K562 (cell line): ENCODE data around the gene TMEM273. TPM values are rescaled to one million over a fixed set of nuclear protein-coding genes. Genes with fewer than 3 reads are reported as not detected.
A peak's percentile ranks its signal among the peaks of the same experiment; 100 is the strongest.

Experiments used
- ATAC-seq: fragments of 200-7000 bp; cut with Tn5 transposase; 3 replicates; pipeline ENCODE4 v1.9.1; 2020; ENCODE audit warnings: moderate library complexity
- BruUV-seq: library from RNA; stranded (reverse); fragments of 400-500 nt; replicated peaks from 2 replicates; lab custom pipeline; 2021; lab: Mats Ljungman, UMichigan
- CTCF ChIA-PET: fragments of 300-600 bp; formaldehyde crosslinking; extraction: SDS; loops from one replicate; lab custom pipeline; 2021; ENCODE audit warnings: low intra/inter-chr PET ratio; lab: Yijun Ruan, JAX
- POLR2A ChIA-PET: fragments of 300-600, 350-650 bp; sonication (Branson Sonifier 250); formaldehyde crosslinking; extraction: SDS; loops from one replicate; lab custom pipeline; 2021; ENCODE audit warnings: antibody characterized with exemption, inconsistent platforms; lab: Yijun Ruan, JAX
- DNase-seq, 4 experiments: peaks; one replicate each; pipeline versions ENCODE4 v3.0.0 to v3.0.0-alpha.2; 2011 to 2018; ENCODE audit warnings: low spot score in 3 of 4, mixed read lengths in 3 of 4; ENCODE audit errors: extremely low read depth in 1 of 4
- FAIRE-seq: peaks from 2 replicates; lab custom pipeline; 2011; peaks lifted over from hg19 to GRCh38; lab: Jason Lieb, UNC
- H2AFZ ChIP-seq: 2 replicates; pipeline ENCODE4 v1.6.0; 2011; ENCODE audit warnings: low read depth, low read length, control low read depth, inconsistent platforms
- H3K27ac ChIP-seq: fragments of 200-600 bp; 3 replicates; pipeline ENCODE4 v1.8.0; 2011; ENCODE audit warnings: low read depth, mild to moderate bottlenecking, control low read depth, inconsistent platforms, low read length, moderate library complexity, mixed read lengths; ENCODE audit errors: extremely low read depth
- H3K27me3 ChIP-seq, 2 experiments: fragments of 300-600 bp in 1 of 2; 2 replicates in 1 of 2; 3 replicates in 1 of 2; pipeline versions ENCODE4 v1.6.0 to v1.8.0; 2011; ENCODE audit warnings: inconsistent platforms in 2 of 2, low read length in 2 of 2, mild to moderate bottlenecking in 1 of 2, mixed read lengths in 1 of 2, moderate library complexity in 1 of 2; ENCODE audit not compliant: control insufficient read depth in 2 of 2, insufficient read depth in 2 of 2
- H3K36me3 ChIP-seq: fragments of 300-600 bp; 3 replicates; pipeline ENCODE4 v1.8.0; 2011; ENCODE audit warnings: mild to moderate bottlenecking, low read length, inconsistent platforms; ENCODE audit not compliant: control insufficient read depth, insufficient read depth
- H3K4me1 ChIP-seq, 2 experiments: fragments of 200-600 bp in 1 of 2; replicated peaks in 1 of 2; 2 replicates in 1 of 2; 3 replicates in 1 of 2; pipeline versions ENCODE4 v1.5.1 to v1.8.0; 2011; ENCODE audit warnings: inconsistent platforms in 2 of 2, low read length in 2 of 2, mild to moderate bottlenecking in 1 of 2, mixed read lengths in 1 of 2, moderate library complexity in 1 of 2; ENCODE audit not compliant: control insufficient read depth in 2 of 2, insufficient read depth in 2 of 2
- H3K4me2 ChIP-seq: 2 replicates; pipeline ENCODE4 v1.6.1; 2011; ENCODE audit warnings: low read length, control low read depth, inconsistent platforms, mixed read lengths; ENCODE audit not compliant: insufficient read depth
- H3K4me3 ChIP-seq: fragments of 200-600 bp; sonication (generic), shearing (Covaris generic); 2 replicates; pipeline ENCODE4 v1.5.1; 2016; ENCODE audit warnings: control low read depth, inconsistent platforms
- H3K79me2 ChIP-seq: fragments of 200-600 bp; 3 replicates; pipeline ENCODE4 v1.8.0; 2011; ENCODE audit warnings: low read length, inconsistent platforms; ENCODE audit not compliant: control insufficient read depth, insufficient read depth
- H3K9ac ChIP-seq, 2 experiments: 2 replicates each; pipeline versions ENCODE4 v1.6.0 to v1.6.1; 2011; ENCODE audit warnings: low read depth in 2 of 2, low read length in 2 of 2, control low read depth in 1 of 2, inconsistent platforms in 1 of 2, mild to moderate bottlenecking in 1 of 2, mixed read lengths in 1 of 2; ENCODE audit not compliant: insufficient read depth in 1 of 2
- H3K9me1 ChIP-seq: one replicate; pipeline ENCODE4 v1.6.0; 2011; ENCODE audit warnings: inconsistent platforms, mild to moderate bottlenecking, low read length, moderate library complexity; ENCODE audit not compliant: control insufficient read depth, insufficient read depth
- H3K9me3 ChIP-seq: replicated peaks from 2 replicates; pipeline ENCODE4 v1.5.1; 2011; ENCODE audit warnings: low read depth, low read length, inconsistent platforms; ENCODE audit not compliant: control insufficient read depth, insufficient read depth
- H4K20me1 ChIP-seq: replicated peaks from 2 replicates; pipeline ENCODE4 v1.6.1; 2011; ENCODE audit warnings: low read length, inconsistent platforms, mixed read lengths; ENCODE audit not compliant: control insufficient read depth, insufficient read depth
- ARHGAP35 ChIP-seq: fragments of 450-650 bp; IDR thresholded peaks from 2 replicates; pipeline ENCODE4 v1.6.1; 2018; ENCODE audit not compliant: partially characterized antibody
- CTBP1 ChIP-seq: fragments of 450-650 bp; IDR thresholded peaks from 2 replicates; pipeline ENCODE4 v1.6.1; 2016; ENCODE audit warnings: borderline replicate concordance
- EGR1 ChIP-seq: fragments of 450-650 bp; conservative IDR thresholded peaks from 2 replicates; pipeline ENCODE4 v1.6.1; 2017; ENCODE audit warnings: mild to moderate bottlenecking
- FOXA1 ChIP-seq: fragments of 450-650 bp; IDR thresholded peaks from 2 replicates; pipeline ENCODE4 v1.6.1; 2016; ENCODE audit warnings: mild to moderate bottlenecking, borderline replicate concordance
- MBD2 ChIP-seq: sonication (generic); IDR thresholded peaks from 2 replicates; pipeline ENCODE4 v1.6.1; 2016; ENCODE audit warnings: low read depth, borderline replicate concordance
- MCM3 ChIP-seq: fragments of 450-650 bp; IDR thresholded peaks from 2 replicates; pipeline ENCODE4 v1.6.1; 2016
- NFATC3 ChIP-seq: fragments of 450-650 bp; IDR thresholded peaks from 2 replicates; pipeline ENCODE4 v1.6.1; 2017; ENCODE audit warnings: mild to moderate bottlenecking
- STAT6 ChIP-seq: sonication (generic); formaldehyde crosslinking; IDR thresholded peaks from 2 replicates; pipeline ENCODE4 v1.8.1; 2023; ENCODE audit warnings: mild to moderate bottlenecking, missing genetic modification reagents
- XRCC5 ChIP-seq: fragments of 200-400 bp; formaldehyde crosslinking; IDR thresholded peaks from 2 replicates; pipeline ENCODE4 v1.6.1; 2017; ENCODE audit warnings: low read depth, mild to moderate bottlenecking, low read length
- ZBTB12 ChIP-seq: fragments of 250-450 bp; sonication (Bioruptor Pico); IDR thresholded peaks from 2 replicates; pipeline ENCODE4 v1.4.0; 2020
- ZNF174 ChIP-seq: fragments of 250-450 bp; sonication (Bioruptor Pico); IDR thresholded peaks from 2 replicates; pipeline ENCODE4 v1.4.0; 2020; ENCODE audit warnings: mild to moderate bottlenecking
- ZNF586 ChIP-seq: fragments of 450-650 bp; formaldehyde crosslinking; conservative IDR thresholded peaks from 2 replicates; pipeline ENCODE4 v1.4.0; 2020; ENCODE audit warnings: mild to moderate bottlenecking, moderate library complexity
- ZNF785 ChIP-seq: fragments of 250-450 bp; sonication (Bioruptor Pico); IDR thresholded peaks from 2 replicates; pipeline ENCODE4 v1.4.0; 2020; ENCODE audit warnings: mild to moderate bottlenecking
- ZSCAN32 ChIP-seq: fragments of 450-650 bp; formaldehyde crosslinking; IDR thresholded peaks from 2 replicates; pipeline ENCODE4 v1.4.0; 2020; ENCODE audit warnings: mild to moderate bottlenecking, moderate library complexity
- WGBS: fragments of 100-300 bp; shearing (Covaris generic); methylation state at CpG from one replicate; pipeline ENCODE4 v1.1.6; 2016; ENCODE audit warnings: low coverage, mixed read lengths; ENCODE audit not compliant: insufficient coverage; ENCODE audit errors: missing lambda C conversion rate; 5-methylcytosine and 5-hydroxymethylcytosine counted together
- in situ Hi-C: fragments of 300-500 bp; cut with MboI; formaldehyde crosslinking; loops from 4 replicates; pipeline ENCODE4 v1.15.0; 2018; ENCODE audit warnings: inconsistent platforms, mixed read lengths
- intact Hi-C: fragments of 100-400 bp; cut with micrococcal nuclease; formaldehyde crosslinking; loops from 2 replicates; pipeline ENCODE4 v1.14.2; 2022
- polyA plus RNA-seq, 8 experiments: library from polyadenylated mRNA; depleted of rRNA in 4 of 8; stranded (reverse) in 5 of 8; unstranded in 3 of 8; fragments of >200 nt; fragmentation: Nextera tagmentation in 2 of 8; fragmentation: Illumina TruSeq in 1 of 8; extraction: Ambion mirVana in 2 of 8; extraction: Trizol in 1 of 8; gene quantifications; 2 replicates each; pipeline versions ENCODE4 v1.2.1 to v1.2.3, GENCODE V29; 2011 to 2014; ENCODE audit warnings: inconsistent platforms in 1 of 8, missing spikeins in 1 of 8
- total RNA-seq, 7 experiments: library from RNA; depleted of rRNA in 6 of 7; stranded (reverse); fragments of >200 nt in 6 of 7; fragmentation: Illumina TruSeq in 2 of 7; extraction: Trizol in 2 of 7; gene quantifications; 2 replicates each; pipeline versions ENCODE4 v1.2.1 to v1.2.3, GENCODE V29; 2011 to 2021; ENCODE audit warnings: low replicate concordance in 1 of 7

Gene TMEM273
- total and polyA plus RNA-seq, 9 of the 15 experiments (the other 6 are each of a cell fraction or from before 2014, with no cell fraction given) = 39.2 to 131 (median 95.6) TPM

GRCh38 chr10:49165821-49166483, 22.2 kb downstream of the TMEM273 start (continued):
- TF ChIP-seq ZBTB12 (CRISPR knock-in tag) = peak; percentile 49

- no peak for FAIRE-seq
- Histone ChIP-seq H3K36me3 (peaks cover 74% of the 10 kb centered on the region), H3K9me1 (peaks cover 5% of the 10 kb centered on the region), H3K9me3 (no peaks in the 10 kb centered on the region), H3K4me3 (no peak overlapping the region), H3K9ac (peak overlapping the region; percentile 26 to 40; a peak in 2 of 4 replicates), H2AFZ (peak overlapping the region; percentile 52; the same call in 1 of the 2 replicates), H3K4me2 (peak overlapping the region; percentile 70), H3K79me2 (peaks cover 22% of the 10 kb centered on the region; the same call in 1 of the 3 replicates), H3K27ac (peak overlapping the region; percentile 65; the same call in 2 of the 3 replicates), H4K20me1 (no peaks in the 10 kb centered on the region), H3K4me1 (peaks cover 72 to 94% of the 10 kb centered on the region in 2 experiments), H3K27me3 (no peaks in the 10 kb centered on the region)
- in situ Hi-C loops = loop anchor here (5.0 kb wide), 1 partner anchor 178 kb away; no protein-coding TSS in a partner anchor
- 44% methylated on average over 7 of the region's 7 CpGs for WGBS
- DNase-seq = no peak
- ChIA-PET POLR2A (interaction anchor here (1.0 to 1.1 kb wide), 2 partner anchors 8 to 10 kb away, joined by 4 to 9 read pairs; no protein-coding TSS in a partner anchor), CTCF (no interaction called here)
- no TSS peak for BruUV-seq
- intact Hi-C loops = loop anchor here (2.0 kb wide), 1 partner anchor 52 kb away; no protein-coding TSS in a partner anchor
- no peak; the same call in 1 of the 3 replicates for ATAC-seq
- no peak for TF ChIP-seq FOXA1
- no peak for TF ChIP-seq ZNF586 (CRISPR knock-in tag)
- no peak for TF ChIP-seq ARHGAP35
- no peak for TF ChIP-seq MBD2
- no peak for TF ChIP-seq ZNF174 (CRISPR knock-in tag)
- TF ChIP-seq NFATC3 = no peak
- no peak for TF ChIP-seq MCM3
- no peak for TF ChIP-seq CTBP1
- no peak for TF ChIP-seq EGR1
- TF ChIP-seq STAT6 (CRISPR knock-in tag) = no peak
- no peak for TF ChIP-seq ZSCAN32 (CRISPR knock-in tag)
- TF ChIP-seq XRCC5 = no peak
- no peak for TF ChIP-seq ZNF785 (CRISPR knock-in tag)
Observed at GRCh38 chr10:49165259-49165658, 22.9 kb downstream of the TMEM273 start.
